Thyroid gland (tissue), 4 donors: ENCODE results near the gene ISG15. TPM values are rescaled to one million over a fixed set of nuclear protein-coding genes. Genes with fewer than 3 reads are reported as not detected.

Experiments used
- DNase-seq, 2 donors: peaks; one replicate each; pipeline ENCODE4 v3.0.0-alpha.2; 2019
- H3K27ac ChIP-seq, 3 donors: fragments of 200-600 bp; sonication (generic); 1 replicate in 2 of 3; 2 replicates in 1 of 3; pipeline ENCODE4 v1.5.1; 2016 to 2019; ENCODE audit warnings: mild to moderate bottlenecking in 1 of 3, moderate library complexity in 1 of 3
- H3K27me3 ChIP-seq: fragments of 200-600 bp; sonication (generic); one replicate; pipeline ENCODE4 v1.5.1; 2019
- H3K36me3 ChIP-seq, 2 donors: fragments of 200-600 bp; sonication (generic); one replicate each; pipeline ENCODE4 v1.5.1; 2016 to 2019
- H3K4me1 ChIP-seq, 2 donors: fragments of 200-600 bp; sonication (generic); one replicate each; pipeline ENCODE4 v1.5.1; 2017 to 2019
- H3K4me3 ChIP-seq, 3 donors: fragments of 200-600 bp; sonication (generic); replicated peaks in 1 of 3; 1 replicate in 2 of 3; 2 replicates in 1 of 3; pipeline ENCODE4 v1.5.1; 2016; ENCODE audit warnings: mild to moderate bottlenecking in 1 of 3
- H3K9me3 ChIP-seq: fragments of 200-600 bp; sonication (generic); one replicate; pipeline ENCODE4 v1.5.1; 2017
- CTCF ChIP-seq, 6 experiments: fragments of 200-600 bp in 3 of 6; fragments of 450-650 bp in 3 of 6; sonication (generic) in 3 of 6; IDR thresholded peaks; one replicate each; pipeline ENCODE4 v1.5.1; 2016 to 2019; ENCODE audit warnings: antibody characterized with exemption in 6 of 6, mild to moderate bottlenecking in 2 of 6, inconsistent platforms in 1 of 6, moderate library complexity in 1 of 6
- POLR2A ChIP-seq, 2 donors: fragments of 450-650 bp; IDR thresholded peaks; one replicate each; pipeline ENCODE4 v1.6.1; 2017; ENCODE audit warnings: antibody characterized with exemption in 2 of 2, mild to moderate bottlenecking in 2 of 2, moderate library complexity in 1 of 2
- WGBS, 2 donors: methylation state at CpG; one replicate each; pipeline ENCODE4 v1.1.5; 2017; 5-methylcytosine and 5-hydroxymethylcytosine counted together
- intact Hi-C: fragments of 100-400 bp; cut with DNase I; formaldehyde crosslinking; loops from one replicate; pipeline ENCODE4 v1.15.1; 2023
- total RNA-seq, 4 donors: library from RNA; depleted of rRNA; stranded (reverse); fragments of >200 nt; gene quantifications; one replicate each; pipeline ENCODE4 v1.2.3, GENCODE V29; 2016

The ISG15 gene
- total RNA-seq: 10 to 100 TPM; 18.5 to 57.5 (median 37.8) TPM

GRCh38 chr1:1013105-1013921 lies at the start of gene ISG15:
ISG15 (plus strand) TSS chr1:1013497; CDS start chr1:1013574, 77 bp downstream.
- WGBS, 2 donors: 2 to 8% methylated on average over 16 to 25 of the region's 30 CpGs
- Histone ChIP-seq H3K4me1 (peaks cover 6 to 14% of the 10 kb centered on the region in 2 donors), H3K36me3 (no peaks in the 10 kb centered on the region), H3K4me3 (peak within 1 kb of the TSS; percentile 8 to 53 (median 18)), H3K9me3 (no peaks in the 10 kb centered on the region), H3K27me3 (no peaks in the 10 kb centered on the region), H3K27ac (peak within 1 kb of the TSS; percentile 78 to 91 (median 84))
- DNase-seq: peak; percentile 91 to 93
- intact Hi-C loops: no loop called here
- TF ChIP-seq POLR2A (IDR thresholded peaks at IDR 0.05) (peak in 1 of 2 donors; percentile 84), CTCF (IDR thresholded peaks at IDR 0.05) (no peak)

- no peak for DNase-seq
- TF ChIP-seq POLR2A (IDR thresholded peaks at IDR 0.05) (no peak), CTCF (IDR thresholded peaks at IDR 0.05) (no peak)
- Histone ChIP-seq H3K36me3 (no peaks in the 10 kb centered on the region), H3K27ac (no peak overlapping the region), H3K4me3 (no peak overlapping the region), H3K9me3 (no peaks in the 10 kb centered on the region), H3K4me1 (peaks cover 14 to 36% of the 10 kb centered on the region in 2 donors), H3K27me3 (no peaks in the 10 kb centered on the region)
- WGBS, 2 donors: 94 to 97% methylated on average over 28 to 29 of the region's 47 CpGs
- intact Hi-C loops: no loop called here
Observed at GRCh38 chr1:963746-964525, 49.4 kb upstream of the ISG15 start.

GRCh38 chr1:964691-965525 lies 48.4 kb upstream of the ISG15 start:
- DNase-seq: no peak
- Histone ChIP-seq H3K9me3 (no peaks in the 10 kb centered on the region), H3K27ac (no peak overlapping the region), H3K27me3 (no peaks in the 10 kb centered on the region), H3K36me3 (no peaks in the 10 kb centered on the region), H3K4me3 (no peak overlapping the region), H3K4me1 (peaks cover 8 to 31% of the 10 kb centered on the region in 2 donors)
- no peak for TF ChIP-seq CTCF (IDR thresholded peaks at IDR 0.05)
- TF ChIP-seq POLR2A (IDR thresholded peaks at IDR 0.05): no peak
- intact Hi-C loops: no loop called here
- WGBS, 2 donors: 96 to 97% methylated on average over 25 to 40 of the region's 51 CpGs

- Histone ChIP-seq H3K27me3 (no peaks in the 10 kb centered on the region), H3K4me3 (no peak overlapping the region), H3K36me3 (no peaks in the 10 kb centered on the region), H3K9me3 (no peaks in the 10 kb centered on the region), H3K27ac (no peak overlapping the region), H3K4me1 (peaks cover 8 to 27% of the 10 kb centered on the region in 2 donors)
- intact Hi-C loops: no loop called here
- 86 to 100% methylated on average over 2 to 17 of the region's 26 CpGs for WGBS, 2 donors
- TF ChIP-seq POLR2A (IDR thresholded peaks at IDR 0.05) (no peak), CTCF (IDR thresholded peaks at IDR 0.05) (no peak)
- no peak for DNase-seq
Observed at GRCh38 chr1:965526-966134, 47.7 kb upstream of the ISG15 start.
